ENCODE results near the gene LYRM9. TPM values are rescaled to one million over a fixed set of nuclear protein-coding genes. Genes with fewer than 3 reads are reported as not detected.
"Not testable (repeated sequence)": the region's sequence is repeated elsewhere in the genome, so short reads cannot be mapped to it uniquely, and the experiment has no call there.

Gene LYRM9
- total RNA-seq, 1 experiment from 2014 or later: 5.9 TPM

DNA sequence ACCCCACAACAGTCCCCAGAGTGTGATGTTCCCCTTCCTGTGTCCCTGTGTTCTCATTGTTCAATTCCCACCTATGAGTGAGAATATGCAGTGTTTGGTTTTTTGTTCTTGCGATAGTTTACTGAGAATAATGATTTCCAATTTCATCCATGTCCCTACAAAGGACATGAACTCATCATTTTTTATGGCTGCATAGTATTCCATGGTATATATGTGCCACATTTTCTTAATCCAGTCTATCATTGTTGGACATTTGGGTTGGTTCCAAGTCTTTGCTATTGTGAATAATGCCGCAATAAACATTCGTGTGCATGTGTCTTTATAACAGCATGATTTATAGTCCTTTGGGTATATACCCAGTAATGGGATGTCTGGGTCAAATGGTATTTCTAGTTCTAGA lies 19.1 kb upstream of the LYRM9 start:
- in situ Hi-C loops (cut with HindIII; ENCODE audit: low sequenced_read_pairs); DNase-seq (ENCODE audit: low spot score): not testable (repeated sequence)

DNA sequence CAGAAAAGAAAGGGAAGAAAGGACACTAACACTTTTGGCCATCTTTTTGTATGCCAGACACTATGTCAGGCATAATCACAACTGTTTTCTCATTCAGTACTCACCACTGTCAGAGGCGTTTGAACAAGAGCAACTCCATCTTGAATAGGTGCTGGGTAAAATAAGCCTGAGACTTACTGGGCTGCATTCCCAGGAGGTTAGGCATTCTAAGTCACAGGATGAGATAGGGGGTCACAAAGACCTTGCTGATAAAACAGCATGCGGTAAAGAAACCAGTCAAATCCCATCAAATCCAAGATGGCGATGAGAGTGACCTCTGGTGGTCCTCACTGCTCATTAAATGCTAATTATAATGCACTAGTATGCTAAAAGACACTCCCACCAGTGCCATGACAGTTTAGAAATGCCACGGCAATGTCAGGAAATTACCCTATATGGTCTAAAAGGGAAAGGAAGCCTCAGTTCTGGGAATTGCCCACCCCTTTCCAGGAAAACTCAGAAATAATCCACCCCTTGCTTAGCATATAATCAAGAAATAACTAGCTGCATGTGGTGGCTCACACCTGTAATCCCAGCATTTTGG lies 14.9 kb upstream of the LYRM9 start:
- in situ Hi-C loops (cut with HindIII; ENCODE audit: low sequenced_read_pairs): no loop called here
- no peak for DNase-seq (ENCODE audit: low spot score)

DNA sequence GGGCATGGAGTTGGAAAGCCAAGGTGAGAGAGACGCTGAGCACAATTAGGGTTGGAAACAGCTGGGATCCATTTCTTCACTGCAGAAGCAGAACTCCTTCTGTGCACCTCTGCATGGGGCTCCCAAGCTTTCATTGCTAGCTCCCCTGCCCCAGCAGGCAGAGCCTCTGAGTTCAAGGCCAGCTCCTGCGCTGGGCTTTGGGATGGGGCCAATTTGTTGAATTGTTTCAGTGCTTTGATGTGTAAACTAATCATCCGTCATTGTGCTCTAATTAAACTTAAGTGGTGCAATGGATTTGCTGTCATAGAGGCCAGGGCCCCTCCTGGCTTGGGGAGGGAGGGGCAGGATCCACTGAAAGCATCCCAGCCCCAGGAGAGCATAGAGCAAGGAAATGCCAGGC lies 13.5 kb upstream of the LYRM9 start:
- DNase-seq (ENCODE audit: low spot score): no peak
- in situ Hi-C loops (cut with HindIII; ENCODE audit: low sequenced_read_pairs): no loop called here

DNA sequence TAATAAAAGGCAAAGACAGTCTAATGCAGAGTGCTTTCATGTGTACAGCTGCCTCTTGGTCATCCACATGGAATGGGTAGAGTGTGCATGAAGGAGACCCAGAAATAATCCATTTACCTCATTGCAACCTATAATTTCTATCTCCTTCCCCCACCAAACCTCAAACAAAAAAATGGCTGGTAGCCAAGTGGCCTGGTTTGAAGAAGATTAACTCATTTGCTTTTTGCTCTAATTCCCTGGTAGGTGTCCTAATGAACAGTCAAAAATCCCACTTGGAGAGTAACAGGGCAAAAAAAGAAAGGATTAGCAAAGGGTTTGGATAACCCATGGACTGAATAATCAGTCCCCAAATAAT lies 13.0 kb upstream of the LYRM9 start:
- in situ Hi-C loops (cut with HindIII; ENCODE audit: low sequenced_read_pairs): no loop called here
- DNase-seq (ENCODE audit: low spot score): no peak

DNA sequence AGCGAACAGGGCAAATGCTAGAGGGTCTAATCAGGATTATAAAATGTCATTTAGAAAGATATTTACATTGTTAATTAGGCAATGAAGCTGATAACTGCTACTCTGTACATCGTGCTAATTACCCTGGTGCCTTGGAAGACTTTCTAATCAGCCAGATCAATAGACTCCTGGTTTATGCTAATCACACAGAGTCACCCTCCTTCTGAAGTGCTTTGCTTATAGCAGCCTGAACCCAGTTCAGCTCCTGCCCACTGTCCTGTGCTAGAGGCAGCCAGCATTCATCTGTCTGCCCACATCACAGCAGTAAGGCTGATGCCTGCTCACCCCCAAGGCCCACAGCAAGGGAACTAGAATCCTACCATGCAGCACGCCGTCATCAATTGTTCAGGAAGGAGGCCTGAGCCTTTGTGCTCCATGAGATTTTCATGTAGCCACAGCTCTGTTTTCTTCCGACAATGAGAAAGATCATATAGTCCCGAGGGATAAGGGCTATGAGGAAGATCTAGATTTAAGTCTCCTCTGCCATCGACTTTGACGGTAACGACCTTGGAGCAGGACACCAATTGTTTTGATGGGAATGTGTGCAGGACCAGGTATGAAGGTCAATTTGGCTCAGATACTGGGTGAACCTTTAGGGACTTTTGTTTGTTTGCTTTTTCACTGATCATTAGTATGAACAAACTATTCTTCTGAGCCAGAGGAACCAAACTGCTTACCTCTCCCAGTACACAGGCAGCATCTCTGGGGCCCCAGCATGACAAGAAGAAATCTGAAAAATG lies 12.5 kb upstream of the LYRM9 start:
- DNase-seq (ENCODE audit: low spot score): no peak
- in situ Hi-C loops (cut with HindIII; ENCODE audit: low sequenced_read_pairs): no loop called here

DNA sequence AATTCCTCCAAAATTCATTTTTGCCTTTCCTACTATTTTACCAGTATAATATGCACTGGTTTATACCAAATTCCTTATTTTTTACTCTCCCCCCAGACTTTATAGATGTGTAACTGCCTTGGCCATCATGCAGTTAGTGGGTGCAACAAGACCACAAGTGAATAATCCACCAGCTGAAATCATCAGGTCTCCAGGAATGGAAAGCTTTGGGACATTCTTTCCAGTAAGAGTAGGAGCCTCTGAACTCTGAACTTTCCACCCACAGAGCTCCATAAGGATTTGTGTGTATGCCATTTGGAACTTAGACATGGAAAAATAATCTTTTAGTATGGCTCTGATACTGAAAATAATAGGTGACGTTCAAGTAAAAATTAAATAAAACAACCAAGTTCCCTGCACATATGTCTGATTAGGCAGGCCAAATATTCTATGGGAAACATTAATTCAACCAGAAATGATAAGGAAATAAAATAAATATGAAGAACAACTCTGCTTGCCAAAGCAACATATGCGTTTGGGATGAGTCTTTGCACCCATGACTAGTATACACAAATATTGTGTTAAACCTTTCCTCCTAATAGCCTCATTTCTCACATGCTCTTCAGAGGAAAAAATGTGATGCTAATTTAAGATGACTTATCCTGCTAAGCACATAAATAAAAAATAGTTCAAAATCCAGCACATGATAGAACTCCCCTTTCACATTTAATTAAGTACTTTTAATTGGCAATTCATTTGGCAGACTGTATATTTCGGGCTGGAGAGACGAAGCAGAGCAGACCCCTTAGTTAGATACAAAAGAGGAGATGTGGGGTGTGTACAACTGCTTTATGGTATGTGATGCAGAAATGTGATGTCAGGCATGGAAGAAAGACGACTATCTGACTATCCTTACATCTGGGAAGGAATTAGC lies 11.6 kb upstream of the LYRM9 start:
- no peak for DNase-seq (ENCODE audit: low spot score)
- in situ Hi-C loops (cut with HindIII; ENCODE audit: low sequenced_read_pairs): no loop called here

DNA sequence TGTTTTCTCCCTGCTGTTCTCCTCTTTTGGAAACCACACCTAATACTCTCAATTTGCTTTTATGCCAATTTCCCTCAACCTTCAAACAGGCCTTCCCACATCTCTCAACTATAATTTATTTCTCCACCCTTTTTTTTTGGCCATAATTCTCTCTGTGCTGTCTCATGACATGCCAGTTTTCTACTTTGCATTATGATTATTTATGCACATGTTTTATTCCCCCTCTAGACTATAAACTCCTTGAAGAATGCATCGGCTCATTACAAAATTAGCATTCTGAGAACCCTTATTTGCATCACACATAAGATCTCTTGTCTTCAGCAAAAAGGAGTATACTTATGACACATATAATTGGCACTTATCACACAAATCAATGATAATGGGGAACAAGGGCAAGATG lies 10.9 kb upstream of the LYRM9 start:
- DNase-seq (ENCODE audit: low spot score): no peak
- in situ Hi-C loops (cut with HindIII; ENCODE audit: low sequenced_read_pairs): no loop called here

DNA sequence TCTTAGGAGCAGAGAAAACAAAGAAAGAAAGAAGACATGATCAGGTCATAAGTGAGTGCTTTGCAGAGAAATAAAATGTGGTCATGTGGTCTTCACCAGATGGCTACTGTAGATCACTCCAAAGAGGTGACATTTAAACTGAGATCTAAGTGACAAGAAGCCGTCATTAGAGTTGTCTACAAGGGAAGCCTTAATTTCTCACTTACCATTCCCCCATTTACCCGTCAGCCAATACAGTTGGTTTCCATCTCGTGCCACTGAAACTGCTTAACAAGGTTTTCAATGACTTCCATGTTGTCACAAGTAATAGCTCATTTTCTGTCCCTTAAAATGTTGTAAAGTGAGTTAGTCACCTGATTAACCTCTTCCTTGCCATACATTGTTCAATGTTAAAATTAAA lies 6.4 kb upstream of the LYRM9 start:
- in situ Hi-C loops (cut with HindIII; ENCODE audit: low sequenced_read_pairs): loop anchor here (25.0 kb wide), 1 partner anchor 112 kb away; no protein-coding TSS in a partner anchor
- DNase-seq (ENCODE audit: low spot score): no peak

DNA sequence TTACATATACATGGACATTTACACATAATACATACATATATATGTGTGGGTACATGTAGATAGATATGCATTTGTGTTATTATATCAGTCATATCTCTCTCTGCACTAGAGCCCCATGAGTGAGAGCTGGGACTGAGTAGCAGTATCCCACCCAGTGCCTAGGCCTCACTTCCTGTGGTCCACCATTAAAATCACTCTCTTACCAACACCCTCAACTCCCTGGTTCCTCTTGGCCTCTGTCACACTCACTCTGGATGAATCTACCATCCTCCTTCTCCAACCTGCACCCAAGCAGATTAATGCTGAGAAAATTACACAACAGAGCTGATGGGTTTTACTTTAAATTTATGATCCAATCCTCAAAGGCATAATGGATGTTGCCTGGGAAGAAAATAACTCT lies 4.9 kb upstream of the LYRM9 start:
- in situ Hi-C loops (cut with HindIII; ENCODE audit: low sequenced_read_pairs): loop anchor here (25.0 kb wide), 1 partner anchor 111 kb away; no protein-coding TSS in a partner anchor
- no peak for DNase-seq (ENCODE audit: low spot score)

DNA sequence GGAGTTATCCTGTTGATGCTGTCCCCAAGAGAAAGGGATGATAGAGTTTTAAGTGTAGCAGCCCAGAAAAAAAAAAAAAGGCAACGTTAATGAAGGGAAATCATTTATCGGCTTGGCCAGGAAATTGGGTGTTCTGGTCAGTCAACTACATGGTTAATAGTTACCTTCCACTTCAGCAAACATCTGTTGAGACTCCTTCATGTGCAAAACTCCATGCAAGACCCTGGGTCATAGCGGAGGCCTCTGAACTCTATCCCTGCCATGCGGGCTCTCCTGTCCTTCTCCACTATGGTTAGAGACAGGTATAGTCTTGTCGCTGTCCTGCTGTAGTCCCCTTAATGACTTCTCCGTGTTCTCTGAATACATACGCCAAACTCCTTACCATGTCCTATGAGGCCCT lies 3.5 kb upstream of the LYRM9 start:
- DNase-seq (ENCODE audit: low spot score): no peak
- in situ Hi-C loops (cut with HindIII; ENCODE audit: low sequenced_read_pairs): loop anchor here (25.0 kb wide), 1 partner anchor 109 kb away; no protein-coding TSS in a partner anchor

DNA sequence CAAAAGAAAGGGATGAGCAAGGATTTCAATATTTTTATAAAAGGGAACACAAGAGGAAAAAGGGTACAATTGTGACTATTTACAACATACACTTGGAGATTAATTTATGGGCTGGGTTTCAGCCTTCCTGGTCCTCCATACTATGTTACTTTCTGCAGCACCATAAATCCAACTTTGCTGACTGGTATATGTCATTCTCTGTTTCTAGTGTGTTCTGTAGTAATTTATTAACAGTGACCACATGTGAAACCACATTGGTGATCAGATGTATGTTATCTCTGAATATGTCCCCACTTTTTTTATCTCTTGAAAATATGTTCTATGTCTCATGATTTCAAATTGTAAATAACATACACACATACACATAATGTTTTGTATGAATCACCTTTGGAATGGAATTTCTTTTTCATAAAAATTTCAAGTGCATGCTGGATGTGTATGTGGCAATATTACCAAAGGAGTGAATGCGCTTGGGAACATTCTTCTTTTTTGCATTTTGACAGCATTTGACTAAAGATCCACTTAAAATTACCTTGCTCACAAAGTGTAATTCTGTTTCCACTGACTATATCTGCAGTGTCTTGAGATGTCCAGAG lies 2.9 kb upstream of the LYRM9 start:
- in situ Hi-C loops (cut with HindIII; ENCODE audit: low sequenced_read_pairs): loop anchor here (25.0 kb wide), 1 partner anchor 109 kb away; no protein-coding TSS in a partner anchor

DNA sequence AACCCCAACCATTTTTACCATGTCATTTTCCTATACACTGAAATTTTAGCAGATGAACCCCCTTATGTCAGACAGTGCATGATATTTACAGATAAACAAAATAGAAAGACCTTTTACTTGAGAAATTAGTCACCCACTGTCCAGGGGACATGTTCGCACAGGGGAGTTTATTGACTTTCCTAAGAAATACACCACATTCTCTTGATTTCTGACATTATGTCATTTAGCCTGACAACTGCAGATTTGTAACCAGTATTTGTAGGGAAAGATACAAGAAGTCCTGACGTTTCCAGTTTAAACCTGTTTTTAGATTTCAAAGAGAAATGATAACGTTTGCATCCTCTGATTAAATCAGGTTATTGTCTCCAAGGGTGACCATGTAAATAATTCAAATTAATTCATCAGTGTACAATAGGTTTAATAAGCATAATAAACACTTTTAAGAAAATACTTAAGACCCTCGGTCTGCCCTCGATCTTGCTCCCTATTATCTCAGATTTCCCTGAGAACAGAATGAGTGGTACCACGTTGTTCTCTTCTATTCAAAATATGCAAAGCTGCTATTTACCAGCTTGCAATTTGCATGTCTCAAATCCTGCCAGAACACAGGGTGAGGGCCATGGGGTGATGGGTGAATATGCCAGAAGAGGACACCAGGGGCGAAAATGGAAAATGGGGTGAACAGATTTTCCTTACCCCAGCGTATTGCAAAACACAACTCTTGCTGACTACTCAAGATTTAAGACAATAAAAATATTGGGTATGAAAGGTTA lies 2.1 kb upstream of the LYRM9 start:
- no peak for DNase-seq (ENCODE audit: low spot score)
- in situ Hi-C loops (cut with HindIII; ENCODE audit: low sequenced_read_pairs): loop anchor here (25.0 kb wide), 1 partner anchor 108 kb away; no protein-coding TSS in a partner anchor

More for the DNA sequence above, 2.9 kb upstream of the LYRM9 start:
- DNase-seq (ENCODE audit: low spot score): no peak

DNA sequence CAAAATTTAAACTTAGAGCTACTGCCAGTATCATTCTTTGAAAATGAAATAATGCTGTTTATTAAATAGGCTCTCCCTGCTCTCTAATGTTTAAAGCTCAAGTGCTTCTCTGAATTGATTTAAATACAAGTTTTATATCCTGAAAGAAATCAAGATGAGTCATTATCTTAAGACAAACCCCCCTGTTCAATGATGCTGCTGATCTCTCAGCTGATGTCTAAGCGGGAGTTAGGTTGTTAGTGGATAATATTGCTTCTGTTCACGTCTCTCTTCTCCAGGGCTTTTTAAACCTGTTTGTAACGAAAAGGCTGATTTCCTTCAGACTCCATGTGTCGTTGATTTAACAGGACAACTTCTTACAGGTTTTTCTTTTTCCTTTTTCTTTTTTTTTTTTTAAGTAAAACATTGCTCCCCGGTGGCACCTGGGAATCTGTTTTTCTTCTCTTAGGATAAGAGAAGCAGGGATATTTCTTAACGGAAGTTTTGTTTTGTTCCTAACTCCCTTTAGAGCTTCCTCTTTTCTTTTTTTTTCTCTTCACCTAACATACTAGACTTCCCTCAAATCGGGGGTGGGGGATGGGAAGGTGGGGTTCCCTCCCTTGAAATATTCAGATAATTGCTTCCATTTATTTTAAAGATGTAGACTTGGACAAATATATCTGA lies 807 bp upstream of the LYRM9 start:
- in situ Hi-C loops (cut with HindIII; ENCODE audit: low sequenced_read_pairs): loop anchor here (25.0 kb wide), 1 partner anchor 107 kb away; no protein-coding TSS in a partner anchor
- DNase-seq (ENCODE audit: low spot score): peak; percentile 20

DNA sequence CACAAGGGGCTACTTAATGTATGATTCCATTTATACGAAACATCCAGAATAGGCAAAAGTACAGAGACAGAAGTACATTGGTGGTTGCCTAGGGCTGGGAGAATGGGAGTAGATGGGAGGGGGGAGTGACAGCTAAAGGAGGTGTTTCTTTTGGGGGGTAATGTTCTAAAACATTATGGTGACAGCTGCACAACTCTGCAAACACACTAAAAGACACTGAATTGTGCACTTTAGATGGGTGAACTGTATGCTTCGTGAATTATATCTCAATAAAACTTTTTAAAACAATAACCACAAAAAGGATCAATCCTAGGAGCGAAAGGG lies 661 bp downstream of the LYRM9 start:
- in situ Hi-C loops (cut with HindIII; ENCODE audit: low sequenced_read_pairs): loop anchor here (25.0 kb wide), 1 partner anchor 105 kb away; no protein-coding TSS in a partner anchor

DNA sequence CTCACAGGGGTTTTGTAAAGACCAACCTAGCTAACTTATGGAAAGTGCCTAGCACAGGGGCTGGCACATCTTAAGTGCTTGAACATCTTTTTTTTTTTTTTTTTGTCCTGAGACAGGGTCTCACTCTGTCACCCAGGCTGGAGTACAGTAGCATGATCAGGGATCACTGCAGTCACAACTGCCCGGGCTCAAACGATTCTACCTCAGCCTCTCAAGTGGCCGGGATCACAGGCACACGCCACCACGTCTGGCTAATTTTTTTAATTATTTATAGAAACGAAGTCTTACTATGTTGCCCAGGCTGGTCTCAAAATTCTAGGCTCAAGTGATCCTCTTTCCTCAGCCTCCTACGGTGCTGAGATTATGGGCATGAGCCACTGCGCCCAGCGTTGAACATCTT lies 1.3 kb downstream of the LYRM9 start:
- no peak for DNase-seq (ENCODE audit: low spot score)
- in situ Hi-C loops (cut with HindIII; ENCODE audit: low sequenced_read_pairs): loop anchor here (25.0 kb wide), 1 partner anchor 105 kb away; no protein-coding TSS in a partner anchor

More for the DNA sequence above, 661 bp downstream of the LYRM9 start:
- DNase-seq (ENCODE audit: low spot score): peak; percentile 31

DNA sequence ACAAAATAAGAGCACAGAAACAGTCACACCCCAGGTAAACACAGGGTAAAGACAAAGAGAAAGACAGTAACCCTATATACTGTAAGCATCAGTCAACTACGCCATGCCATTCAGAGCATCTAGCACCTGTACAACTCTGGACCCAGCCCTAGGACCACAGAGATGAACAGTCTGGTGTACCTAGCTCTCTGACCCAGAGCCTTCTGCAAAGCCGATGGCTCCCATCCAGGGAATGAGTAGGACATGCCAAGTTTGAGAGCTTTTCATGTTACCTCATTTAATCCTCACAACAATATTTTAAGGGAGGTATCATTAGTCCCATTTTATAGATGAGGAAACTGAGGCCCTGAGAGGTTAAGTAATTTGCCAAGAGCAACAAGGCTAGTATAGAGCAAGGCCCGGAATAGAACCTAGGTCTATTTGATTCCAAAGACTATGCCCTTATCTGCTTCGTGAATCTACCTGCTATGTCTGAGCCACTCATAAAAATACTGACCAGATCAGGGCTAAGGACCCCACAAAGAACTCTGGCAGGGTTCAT lies 3.4 kb downstream of the LYRM9 start:
- no peak for DNase-seq (ENCODE audit: low spot score)
- in situ Hi-C loops (cut with HindIII; ENCODE audit: low sequenced_read_pairs): loop anchor here (25.0 kb wide), 1 partner anchor 102 kb away; no protein-coding TSS in a partner anchor

DNA sequence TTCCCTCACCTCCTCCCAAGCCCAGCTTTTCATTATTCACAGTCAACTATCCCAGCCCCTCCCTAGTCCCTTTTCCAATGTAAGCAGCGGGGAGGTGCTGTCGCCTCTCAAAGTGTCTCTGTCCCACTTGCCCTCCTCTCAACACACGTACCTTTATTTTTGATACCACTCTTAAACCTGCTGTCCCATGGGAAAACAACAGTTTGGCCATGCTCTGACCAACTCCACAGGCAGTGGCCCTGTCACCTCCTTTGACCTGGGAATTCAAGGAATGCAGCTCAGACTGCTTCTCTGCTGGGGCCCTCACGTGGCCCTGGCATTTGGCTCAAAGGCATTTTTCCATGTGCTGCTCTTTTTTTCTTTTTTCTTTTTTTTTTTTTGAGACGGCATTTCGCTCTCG lies 4.2 kb downstream of the LYRM9 start:
- in situ Hi-C loops (cut with HindIII; ENCODE audit: low sequenced_read_pairs): loop anchor here (25.0 kb wide), 1 partner anchor 102 kb away; no protein-coding TSS in a partner anchor
- DNase-seq (ENCODE audit: low spot score): peak; percentile 22

DNA sequence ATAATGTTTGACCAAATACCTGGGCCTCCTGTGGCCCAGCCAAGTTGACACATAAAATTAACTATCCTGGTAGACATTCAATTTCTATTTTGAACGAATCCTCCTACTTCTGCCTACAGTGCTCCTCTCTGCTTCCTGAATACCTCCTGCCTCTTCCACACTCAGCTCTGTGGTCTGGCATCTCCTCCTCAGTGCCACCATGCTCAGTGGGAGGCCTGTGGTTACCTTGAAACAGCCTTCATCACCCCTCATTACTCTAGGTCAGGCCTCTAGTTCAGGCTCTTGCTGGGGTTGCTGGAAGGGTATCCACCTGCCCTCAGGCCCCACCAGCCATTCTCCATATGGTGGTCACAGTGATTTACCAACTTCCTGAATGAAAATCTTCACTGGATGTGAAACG lies 5.1 kb downstream of the LYRM9 start:
- no peak for DNase-seq (ENCODE audit: low spot score)
- in situ Hi-C loops (cut with HindIII; ENCODE audit: low sequenced_read_pairs): loop anchor here (25.0 kb wide), 1 partner anchor 101 kb away; no protein-coding TSS in a partner anchor
